Measurements from ENCODE around the gene TREML4.

TREML4 gene

GRCh38 chr6:41278699-41279405 is 50.7 kb downstream of the TREML4 start:
- ChIA-PET POLR2A (interaction anchor here (0.7 kb wide), 1 partner anchor 186 kb away, joined by 3 read pairs; no protein-coding TSS in a partner anchor), CTCF (interaction anchor here (0.6 to 2.6 kb wide), 12 partner anchors 15 to 97 kb away, joined by 3 to 16 read pairs (median 4); no protein-coding TSS in a partner anchor)
- 18% methylated on average over 6 of the region's 10 CpGs for whole genome bisulfite sequencing (ENCODE audit: insufficient coverage)
- no peaks in the 10 kb centered on the region for H3K27me3 ChIP-seq (replicated peaks in 2 of 5; ENCODE audit: control insufficient read depth in 4 of 5, insufficient read depth in 5 of 5, low read length in 4 of 5)
- H3K27ac ChIP-seq (ENCODE audit: insufficient read depth in 1 of 2, low read depth in 1 of 2, low read length in 2 of 2, poor library complexity in 1 of 2, severe bottlenecking in 2 of 2): no peak overlapping the region
- H3K9me3 ChIP-seq (ENCODE audit: control extremely low read depth in 1 of 5, control insufficient read depth in 4 of 5, insufficient read depth in 2 of 5, low read depth in 1 of 5, low read length in 4 of 5): no peaks in the 10 kb centered on the region
- H3K4me1 ChIP-seq (ENCODE audit: control extremely low read depth in 1 of 4, control insufficient read depth in 4 of 4, insufficient read depth in 4 of 4, low read length in 3 of 4): peaks cover 6 to 17% (median 10%) of the 10 kb centered on the region in 4 experiments
- peak overlapping the region in 2 of 7 experiments; percentile 25 to 67 for H3K4me3 ChIP-seq (ENCODE audit: control insufficient read depth in 1 of 7, extremely low read depth in 1 of 7, insufficient read depth in 4 of 7, low read depth in 2 of 7, low read length in 6 of 7)
- H3K36me3 ChIP-seq (ENCODE audit: control insufficient read depth in 4 of 4, insufficient read depth in 4 of 4, low read length in 3 of 4): no peaks in the 10 kb centered on the region
- peak; percentile 94 to 97 (median 96) for DNase-seq

GRCh38 chr6:41280381-41281057 is 52.4 kb downstream of the TREML4 start:
- Histone ChIP-seq H3K9me3 (ENCODE audit: control extremely low read depth in 1 of 5, control insufficient read depth in 4 of 5, insufficient read depth in 2 of 5, low read depth in 1 of 5, low read length in 4 of 5) (no peaks in the 10 kb centered on the region), H3K4me3 (ENCODE audit: control insufficient read depth in 1 of 7, extremely low read depth in 1 of 7, insufficient read depth in 4 of 7, low read depth in 2 of 7, low read length in 6 of 7) (no peak overlapping the region), H3K36me3 (ENCODE audit: control insufficient read depth in 4 of 4, insufficient read depth in 4 of 4, low read length in 3 of 4) (no peaks in the 10 kb centered on the region), H3K4me1 (ENCODE audit: control extremely low read depth in 1 of 4, control insufficient read depth in 4 of 4, insufficient read depth in 4 of 4, low read length in 3 of 4) (peaks cover 6 to 14% (median 10%) of the 10 kb centered on the region in 4 experiments), H3K27me3 (replicated peaks in 2 of 5; ENCODE audit: control insufficient read depth in 4 of 5, insufficient read depth in 5 of 5, low read length in 4 of 5) (no peaks in the 10 kb centered on the region), H3K27ac (ENCODE audit: insufficient read depth in 1 of 2, low read depth in 1 of 2, low read length in 2 of 2, poor library complexity in 1 of 2, severe bottlenecking in 2 of 2) (no peak overlapping the region)
- no peak for DNase-seq
- 100% methylated on average over 1 of the region's 1 CpG for WGBS (ENCODE audit: insufficient coverage)
- CTCF ChIA-PET: interaction anchor here (1.3 kb wide), 1 partner anchor 23 kb away, joined by 3 read pairs; no protein-coding TSS in a partner anchor
- POLR2A ChIA-PET: no interaction called here

DNA sequence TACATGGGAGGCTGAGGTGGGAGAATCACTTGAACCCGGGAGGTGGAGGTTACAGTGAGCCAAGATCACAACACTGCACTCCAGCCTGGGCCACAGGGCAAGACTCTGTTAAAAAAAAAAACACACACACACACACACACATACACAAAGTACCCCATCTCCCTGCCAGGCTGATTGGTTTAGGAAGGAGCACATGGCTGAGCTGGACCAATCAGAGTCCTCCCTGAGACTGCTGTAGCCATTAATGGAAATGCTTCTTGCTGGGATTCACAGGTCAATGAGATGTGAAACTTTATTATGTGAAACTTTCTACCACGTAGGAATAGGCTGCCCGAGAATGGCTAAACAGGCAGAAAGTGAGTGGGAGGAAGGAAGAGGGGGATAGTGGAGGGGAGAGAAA is 55.5 kb downstream of the TREML4 start:
- DNase-seq: no peak
- H3K27me3 ChIP-seq (replicated peaks in 2 of 5; ENCODE audit: control insufficient read depth in 4 of 5, insufficient read depth in 5 of 5, low read length in 4 of 5): peaks cover 0 to 2% (median 0%) of the 10 kb centered on the region in 5 experiments
- ChIA-PET POLR2A (no interaction called here), CTCF (no interaction called here)
- peaks cover 6 to 10% (median 9%) of the 10 kb centered on the region in 4 experiments for H3K4me1 ChIP-seq (ENCODE audit: control extremely low read depth in 1 of 4, control insufficient read depth in 4 of 4, insufficient read depth in 4 of 4, low read length in 3 of 4)
- no peaks in the 10 kb centered on the region for H3K9me3 ChIP-seq (ENCODE audit: control extremely low read depth in 1 of 5, control insufficient read depth in 4 of 5, insufficient read depth in 2 of 5, low read depth in 1 of 5, low read length in 4 of 5)
- H3K4me3 ChIP-seq (ENCODE audit: control insufficient read depth in 1 of 7, extremely low read depth in 1 of 7, insufficient read depth in 4 of 7, low read depth in 2 of 7, low read length in 6 of 7): no peak overlapping the region
- WGBS (ENCODE audit: insufficient coverage): 82% methylated on average over 2 of the region's 3 CpGs
- H3K36me3 ChIP-seq (ENCODE audit: control insufficient read depth in 4 of 4, insufficient read depth in 4 of 4, low read length in 3 of 4): no peaks in the 10 kb centered on the region
- no peak overlapping the region for H3K27ac ChIP-seq (ENCODE audit: insufficient read depth in 1 of 2, low read depth in 1 of 2, low read length in 2 of 2, poor library complexity in 1 of 2, severe bottlenecking in 2 of 2)

DNA sequence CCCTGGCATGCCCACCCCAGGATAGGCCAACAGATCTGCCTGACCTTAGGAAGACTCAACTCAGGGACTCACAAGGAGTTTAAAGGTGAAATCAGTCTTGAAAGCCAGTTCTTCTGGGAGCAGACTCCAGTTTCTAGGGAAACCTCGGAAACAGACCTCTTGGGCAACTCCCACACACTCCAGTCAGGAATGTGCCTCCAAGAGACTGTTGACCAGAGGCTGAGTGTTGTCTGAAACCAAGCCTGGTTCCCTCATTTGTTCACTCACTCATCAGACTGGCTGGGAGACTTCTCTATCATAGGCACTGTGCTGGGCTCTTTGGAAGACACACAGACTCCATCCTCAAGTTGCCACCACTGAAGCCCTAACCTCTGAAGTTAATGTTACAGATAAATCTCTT is 56.6 kb downstream of the TREML4 start:
- ChIA-PET CTCF (interaction anchor here (2.0 kb wide), 1 partner anchor 22 kb away, joined by 5 read pairs; no protein-coding TSS in a partner anchor), POLR2A (no interaction called here)
- Histone ChIP-seq H3K27ac (ENCODE audit: insufficient read depth in 1 of 2, low read depth in 1 of 2, low read length in 2 of 2, poor library complexity in 1 of 2, severe bottlenecking in 2 of 2) (no peak overlapping the region), H3K9me3 (ENCODE audit: control extremely low read depth in 1 of 5, control insufficient read depth in 4 of 5, insufficient read depth in 2 of 5, low read depth in 1 of 5, low read length in 4 of 5) (no peaks in the 10 kb centered on the region), H3K36me3 (ENCODE audit: control insufficient read depth in 4 of 4, insufficient read depth in 4 of 4, low read length in 3 of 4) (no peaks in the 10 kb centered on the region), H3K4me1 (ENCODE audit: control extremely low read depth in 1 of 4, control insufficient read depth in 4 of 4, insufficient read depth in 4 of 4, low read length in 3 of 4) (peaks cover 0 to 3% (median 0%) of the 10 kb centered on the region in 4 experiments), H3K4me3 (ENCODE audit: control insufficient read depth in 1 of 7, extremely low read depth in 1 of 7, insufficient read depth in 4 of 7, low read depth in 2 of 7, low read length in 6 of 7) (peak overlapping the region in 1 of 7 experiments; percentile 58), H3K27me3 (replicated peaks in 2 of 5; ENCODE audit: control insufficient read depth in 4 of 5, insufficient read depth in 5 of 5, low read length in 4 of 5) (peaks cover 0 to 2% (median 0%) of the 10 kb centered on the region in 5 experiments)
- DNase-seq: no peak
- whole genome bisulfite sequencing (ENCODE audit: insufficient coverage): 100% methylated on average over 1 of the region's 1 CpG

GRCh38 chr6:41286544-41287346 is 58.6 kb downstream of the TREML4 start, which contains the start of gene TREM1:
Gene TREM1, minus strand, starts transcription at chr6:41286682. Its CDS starts 27 bp downstream, at chr6:41286655.
- CTCF ChIA-PET: no interaction called here
- H3K27me3 ChIP-seq (replicated peaks in 2 of 5; ENCODE audit: control insufficient read depth in 4 of 5, insufficient read depth in 5 of 5, low read length in 4 of 5): peaks cover 0 to 2% (median 0%) of the 10 kb centered on the region in 5 experiments
- no peaks in the 10 kb centered on the region for H3K36me3 ChIP-seq (ENCODE audit: control insufficient read depth in 4 of 4, insufficient read depth in 4 of 4, low read length in 3 of 4)
- no peak within 1 kb of the TSS for H3K27ac ChIP-seq (ENCODE audit: insufficient read depth in 1 of 2, low read depth in 1 of 2, low read length in 2 of 2, poor library complexity in 1 of 2, severe bottlenecking in 2 of 2)
- H3K4me1 ChIP-seq (ENCODE audit: control extremely low read depth in 1 of 4, control insufficient read depth in 4 of 4, insufficient read depth in 4 of 4, low read length in 3 of 4): peaks cover 0 to 2% (median 0%) of the 10 kb centered on the region in 4 experiments
- POLR2A ChIA-PET: no interaction called here
- 100% methylated on average over 6 of the region's 8 CpGs for WGBS (ENCODE audit: insufficient coverage)
- H3K4me3 ChIP-seq (ENCODE audit: control insufficient read depth in 1 of 7, extremely low read depth in 1 of 7, insufficient read depth in 4 of 7, low read depth in 2 of 7, low read length in 6 of 7): peak within 1 kb of the TSS in 1 of 7 experiments; percentile 58
- peak; percentile 10 to 54 (median 45) for DNase-seq
- no peaks in the 10 kb centered on the region for H3K9me3 ChIP-seq (ENCODE audit: control extremely low read depth in 1 of 5, control insufficient read depth in 4 of 5, insufficient read depth in 2 of 5, low read depth in 1 of 5, low read length in 4 of 5)

DNA sequence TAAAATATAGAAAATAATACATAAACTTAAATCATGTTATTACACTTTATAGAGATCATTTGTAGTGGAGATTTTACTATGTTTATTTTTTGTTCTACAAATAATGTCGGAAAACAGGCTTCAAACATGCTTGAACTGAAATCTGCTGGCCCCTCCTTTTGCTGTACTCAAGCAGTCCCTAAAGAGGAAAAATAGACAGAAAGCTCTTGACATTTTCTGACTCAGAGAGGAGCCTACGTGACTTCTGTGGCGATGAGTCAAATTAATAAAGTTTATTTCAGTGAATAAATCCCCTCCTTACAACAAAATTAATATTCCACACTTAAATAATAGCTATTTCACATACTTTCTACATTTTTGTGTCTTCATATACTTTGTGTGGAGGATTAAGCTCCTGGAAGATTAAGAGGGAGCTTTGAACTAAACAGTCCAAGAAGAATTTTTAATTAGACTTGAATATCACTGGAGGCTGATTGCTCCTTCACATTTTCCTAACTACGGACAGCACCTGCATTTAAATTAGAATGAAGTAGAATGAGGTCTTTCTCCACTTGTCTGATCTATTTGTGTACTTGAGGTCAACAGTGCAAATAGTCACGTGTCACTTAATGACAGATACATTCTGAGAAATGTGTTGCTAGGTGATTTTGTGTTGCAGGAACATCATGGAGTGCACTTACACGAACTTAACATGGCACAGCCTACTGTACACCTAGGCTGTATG is 60.0 kb downstream of the TREML4 start:
- no peak overlapping the region for H3K4me3 ChIP-seq (ENCODE audit: control insufficient read depth in 1 of 7, extremely low read depth in 1 of 7, insufficient read depth in 4 of 7, low read depth in 2 of 7, low read length in 6 of 7)
- ChIA-PET CTCF (interaction anchor here (0.5 kb wide), 1 partner anchor 831 kb away, joined by 5 read pairs; no protein-coding TSS in a partner anchor), POLR2A (no interaction called here)
- no peak overlapping the region for H3K27ac ChIP-seq (ENCODE audit: insufficient read depth in 1 of 2, low read depth in 1 of 2, low read length in 2 of 2, poor library complexity in 1 of 2, severe bottlenecking in 2 of 2)
- H3K36me3 ChIP-seq (ENCODE audit: control insufficient read depth in 4 of 4, insufficient read depth in 4 of 4, low read length in 3 of 4): no peaks in the 10 kb centered on the region
- peaks cover 0 to 2% (median 0%) of the 10 kb centered on the region in 5 experiments for H3K27me3 ChIP-seq (replicated peaks in 2 of 5; ENCODE audit: control insufficient read depth in 4 of 5, insufficient read depth in 5 of 5, low read length in 4 of 5)
- WGBS (ENCODE audit: insufficient coverage): 87% methylated on average over 3 of the region's 6 CpGs
- DNase-seq: no peak
- peaks cover 0 to 2% (median 0%) of the 10 kb centered on the region in 4 experiments for H3K4me1 ChIP-seq (ENCODE audit: control extremely low read depth in 1 of 4, control insufficient read depth in 4 of 4, insufficient read depth in 4 of 4, low read length in 3 of 4)
- H3K9me3 ChIP-seq (ENCODE audit: control extremely low read depth in 1 of 5, control insufficient read depth in 4 of 5, insufficient read depth in 2 of 5, low read depth in 1 of 5, low read length in 4 of 5): no peaks in the 10 kb centered on the region
